A673 (cell line): ENCODE results near the gene ANKRD28. TPM values are rescaled to one million over a fixed set of nuclear protein-coding genes. Genes with fewer than 3 reads are reported as not detected.
"Not testable (repeated sequence)": the region's sequence is repeated elsewhere in the genome, so short reads cannot be mapped to it uniquely, and the experiment has no call there.

Experiments used
- BruUV-seq: library from RNA; stranded (reverse); fragments of 400-500 nt; replicated peaks from 2 replicates; lab custom pipeline; 2021; lab: Mats Ljungman, UMichigan
- CTCF ChIA-PET: fragments of 300-600 bp; sonication (Branson Sonifier 250); formaldehyde crosslinking; loops from one replicate; lab custom pipeline; 2022; ENCODE audit warnings: antibody characterized with exemption; lab: Charles Lee
- POLR2A ChIA-PET: fragments of 300-600 bp; sonication (Branson Sonifier 250); formaldehyde crosslinking; loops from one replicate; lab custom pipeline; 2022; ENCODE audit warnings: antibody characterized with exemption; ENCODE audit not compliant: low non-redundant PET; lab: Charles Lee
- DNase-seq: peaks from one replicate; pipeline ENCODE4 v3.0.0-alpha.2; 2015; ENCODE audit warnings: low spot score
- H3K27ac ChIP-seq: fragments of 200-600 bp; sonication (generic); 2 replicates; pipeline ENCODE4 v1.5.1; 2016; ENCODE audit warnings: mixed run types, low read depth, mild to moderate bottlenecking, mixed read lengths, antibody characterized with exemption, low read length; ENCODE audit not compliant: poor library complexity, severe bottlenecking
- H3K27me3 ChIP-seq: fragments of 200-600 bp; sonication (generic); replicated peaks from 2 replicates; pipeline ENCODE4 v1.6.1; 2017; ENCODE audit warnings: mixed run types, low read depth, mild to moderate bottlenecking, mixed read lengths, antibody characterized with exemption, low read length; ENCODE audit not compliant: insufficient read depth, poor library complexity
- H3K36me3 ChIP-seq: fragments of 200-600 bp; sonication (generic); 2 replicates; pipeline ENCODE4 v1.6.1; 2016; ENCODE audit warnings: mixed run types, mild to moderate bottlenecking, mixed read lengths, antibody characterized with exemption, low read length; ENCODE audit not compliant: insufficient read depth, poor library complexity, severe bottlenecking
- H3K4me1 ChIP-seq: fragments of 200-600 bp; sonication (generic); 2 replicates; pipeline ENCODE4 v1.6.1; 2017; ENCODE audit warnings: mixed run types, mild to moderate bottlenecking, mixed read lengths, antibody characterized with exemption, low read length; ENCODE audit not compliant: insufficient read depth, poor library complexity, severe bottlenecking
- H3K4me3 ChIP-seq: fragments of 200-600 bp; sonication (generic); 2 replicates; pipeline ENCODE4 v1.5.1; 2016; ENCODE audit warnings: low read depth, mixed run types, mild to moderate bottlenecking, mixed read lengths, low read length; ENCODE audit not compliant: poor library complexity, severe bottlenecking
- H3K9me3 ChIP-seq: fragments of 200-600 bp; sonication (generic); 2 replicates; pipeline ENCODE4 v1.6.1; 2016; ENCODE audit warnings: mixed run types, low read depth, mild to moderate bottlenecking, mixed read lengths, antibody characterized with exemption, low read length; ENCODE audit not compliant: poor library complexity, severe bottlenecking
- EZH2 ChIP-seq: fragments of 200-600 bp; sonication (generic); IDR thresholded peaks from 2 replicates; pipeline ENCODE4 v1.6.1; 2017; ENCODE audit warnings: borderline replicate concordance, low read depth, mild to moderate bottlenecking, mixed read lengths, antibody characterized with exemption, low read length; ENCODE audit not compliant: poor library complexity, severe bottlenecking
- intact Hi-C: fragments of 100-400 bp; cut with micrococcal nuclease; formaldehyde crosslinking; loops from one replicate; pipeline ENCODE4 v1.10.0; 2022; ENCODE audit not compliant: unreplicated experiment
- total RNA-seq: library from RNA; stranded (reverse); gene quantifications from 2 replicates; pipeline ENCODE4 v1.2.3, GENCODE V29; 2021
- TF ChIP-seq, protein P1 (sequence below): fragments of 300-800, 200-600 bp; sonication (generic); conservative IDR thresholded peaks from 2 replicates; pipeline ENCODE4 v1.5.1; 2017; ENCODE audit warnings: low read depth, mild to moderate bottlenecking, antibody characterized with exemption, low read length, moderate library complexity, mixed read lengths

Gene ANKRD28
- total RNA-seq, 1 experiment from 2014 or later = 29.9 TPM

DNA sequence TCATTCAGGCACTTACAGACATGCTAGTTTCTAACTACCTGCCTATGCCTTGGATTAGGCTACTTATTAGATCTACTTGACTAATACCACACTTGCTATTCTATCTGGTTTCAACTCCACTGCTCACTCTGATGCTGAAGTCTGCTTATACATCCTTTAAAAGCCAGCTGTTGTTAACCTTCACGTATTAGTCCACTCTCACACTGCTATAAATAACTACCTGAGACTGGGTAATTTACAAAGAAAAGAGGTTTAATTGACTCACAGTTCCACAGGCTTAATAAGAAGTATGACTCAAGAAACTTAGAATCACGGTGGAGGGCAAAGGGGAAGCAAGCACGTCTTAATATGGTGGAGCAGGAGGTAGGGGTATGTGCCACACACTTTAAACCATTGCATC, 47.7 kb upstream of the ANKRD28 start:
- Histone ChIP-seq H3K27ac (no peak overlapping the region), H3K4me3 (no peak overlapping the region), H3K4me1 (no peaks in the 10 kb centered on the region), H3K36me3 (no peaks in the 10 kb centered on the region), H3K9me3 (peaks cover 8% of the 10 kb centered on the region), H3K27me3 (no peaks in the 10 kb centered on the region)
- intact Hi-C loops = no loop called here
- no peak for DNase-seq
- ChIA-PET CTCF (interaction anchor here (0.6 kb wide), 1 partner anchor 580 kb away, joined by 4 read pairs; no protein-coding TSS in a partner anchor), POLR2A (no interaction called here)
- no TSS peak for BruUV-seq
- TF ChIP-seq, protein P1, sequence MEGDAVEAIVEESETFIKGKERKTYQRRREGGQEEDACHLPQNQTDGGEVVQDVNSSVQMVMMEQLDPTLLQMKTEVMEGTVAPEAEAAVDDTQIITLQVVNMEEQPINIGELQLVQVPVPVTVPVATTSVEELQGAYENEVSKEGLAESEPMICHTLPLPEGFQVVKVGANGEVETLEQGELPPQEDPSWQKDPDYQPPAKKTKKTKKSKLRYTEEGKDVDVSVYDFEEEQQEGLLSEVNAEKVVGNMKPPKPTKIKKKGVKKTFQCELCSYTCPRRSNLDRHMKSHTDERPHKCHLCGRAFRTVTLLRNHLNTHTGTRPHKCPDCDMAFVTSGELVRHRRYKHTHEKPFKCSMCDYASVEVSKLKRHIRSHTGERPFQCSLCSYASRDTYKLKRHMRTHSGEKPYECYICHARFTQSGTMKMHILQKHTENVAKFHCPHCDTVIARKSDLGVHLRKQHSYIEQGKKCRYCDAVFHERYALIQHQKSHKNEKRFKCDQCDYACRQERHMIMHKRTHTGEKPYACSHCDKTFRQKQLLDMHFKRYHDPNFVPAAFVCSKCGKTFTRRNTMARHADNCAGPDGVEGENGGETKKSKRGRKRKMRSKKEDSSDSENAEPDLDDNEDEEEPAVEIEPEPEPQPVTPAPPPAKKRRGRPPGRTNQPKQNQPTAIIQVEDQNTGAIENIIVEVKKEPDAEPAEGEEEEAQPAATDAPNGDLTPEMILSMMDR = no peak
- no peak for TF ChIP-seq EZH2

DNA sequence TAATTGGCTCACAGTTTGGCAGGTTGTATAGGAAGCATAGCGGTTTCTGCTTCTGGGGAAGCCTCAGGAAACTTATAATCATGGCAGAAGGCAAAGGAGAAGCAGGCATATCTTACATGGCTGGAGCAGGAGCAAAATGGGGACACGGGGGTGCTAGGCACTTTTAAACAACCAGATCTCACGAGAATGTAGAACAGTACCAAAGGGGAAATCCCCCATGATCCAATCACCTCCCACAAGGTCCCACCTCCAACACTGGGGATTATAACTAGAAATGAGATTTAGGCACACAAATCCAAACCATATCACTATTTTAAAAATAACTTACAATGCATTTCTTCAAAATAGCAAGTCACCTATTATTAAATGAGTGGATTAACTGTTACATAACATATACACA, 47.1 kb upstream of the ANKRD28 start:
- Histone ChIP-seq H3K4me3 (no peak overlapping the region), H3K4me1 (no peaks in the 10 kb centered on the region), H3K27ac (no peak overlapping the region), H3K36me3 (no peaks in the 10 kb centered on the region), H3K27me3 (no peaks in the 10 kb centered on the region), H3K9me3 (peaks cover 10% of the 10 kb centered on the region)
- BruUV-seq = no TSS peak
- intact Hi-C loops = no loop called here
- CTCF ChIA-PET = interaction anchor here (0.6 kb wide), 1 partner anchor 579 kb away, joined by 4 read pairs; no protein-coding TSS in a partner anchor
- DNase-seq = no peak
- no peak for TF ChIP-seq EZH2
- TF ChIP-seq, protein P1 = no peak
- POLR2A ChIA-PET = no interaction called here

DNA sequence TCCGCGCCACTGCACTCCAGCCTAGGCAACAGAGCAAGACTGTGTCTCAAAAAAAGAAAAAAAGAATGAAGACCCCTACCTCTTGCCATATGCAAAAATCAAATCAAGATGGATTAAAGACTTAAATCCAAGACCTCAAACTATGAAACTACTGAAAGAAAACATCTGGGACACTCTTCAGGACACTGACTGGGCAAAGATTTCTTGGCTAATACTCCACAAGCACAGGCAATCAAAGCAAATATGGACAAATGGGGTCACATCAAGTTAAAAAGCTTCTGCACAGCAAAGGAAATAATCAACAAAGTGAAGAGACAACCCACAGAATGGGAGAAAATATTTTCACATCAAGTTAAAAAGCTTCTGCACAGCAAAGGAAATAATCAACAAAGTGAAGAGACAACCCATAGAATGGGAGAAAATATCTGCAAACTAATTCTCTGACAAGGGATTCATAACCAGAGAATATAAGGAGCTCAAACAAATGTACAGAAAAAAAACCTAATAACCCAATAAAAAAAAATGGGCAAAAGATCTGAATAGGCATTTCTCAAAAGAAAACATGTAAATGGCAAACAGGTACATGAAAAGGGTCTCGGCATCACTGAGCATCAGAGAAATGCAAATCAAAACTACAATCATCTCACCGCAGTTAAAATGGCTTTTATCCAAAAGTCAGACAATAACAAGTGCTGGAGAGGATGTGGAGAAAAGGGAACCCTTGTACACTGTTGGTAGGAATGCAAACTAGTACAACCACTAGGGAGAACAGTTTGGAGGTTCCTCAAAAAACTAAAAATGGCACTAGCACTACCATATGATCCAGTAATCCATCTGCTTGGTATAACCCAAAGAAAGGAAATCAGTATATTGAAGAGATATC, 43.6 kb upstream of the ANKRD28 start:
- POLR2A ChIA-PET, H3K27ac ChIP-seq, H3K4me1 ChIP-seq, BruUV-seq, CTCF ChIA-PET, H3K27me3 ChIP-seq, intact Hi-C loops, DNase-seq, H3K36me3 ChIP-seq, H3K4me3 ChIP-seq: not testable (repeated sequence)
- peaks cover 14% of the 10 kb centered on the region for H3K9me3 ChIP-seq
